Mucosa of rectum (tissue), 2 donors: ENCODE measurements around the gene PAX3.

ENCODE experiments used
- H3K27ac ChIP-seq, 2 donors: one replicate each; pipeline ENCODE4 v1.7.0; 2013; ENCODE audit warnings: inconsistent platforms in 2 of 2, low read depth in 2 of 2, low read length in 2 of 2
- H3K27me3 ChIP-seq, 2 donors: one replicate each; pipeline ENCODE4 v1.7.0; 2013; ENCODE audit warnings: low read length in 2 of 2; ENCODE audit not compliant: control insufficient read depth in 2 of 2, insufficient read depth in 2 of 2
- H3K36me3 ChIP-seq, 2 donors: one replicate each; pipeline ENCODE4 v1.7.0; 2013; ENCODE audit warnings: low read length in 2 of 2; ENCODE audit not compliant: control insufficient read depth in 2 of 2, insufficient read depth in 2 of 2
- H3K4me1 ChIP-seq, 2 donors: one replicate each; pipeline ENCODE4 v1.7.0; 2013; ENCODE audit warnings: low read length in 2 of 2, mild to moderate bottlenecking in 1 of 2; ENCODE audit not compliant: control insufficient read depth in 2 of 2, insufficient read depth in 2 of 2
- H3K4me3 ChIP-seq, 2 donors: one replicate each; pipeline ENCODE4 v1.7.0; 2013; ENCODE audit warnings: low read length in 2 of 2
- H3K9ac ChIP-seq, 2 donors: one replicate each; pipeline ENCODE4 v1.7.0; 2013; ENCODE audit warnings: low read length in 2 of 2, low read depth in 1 of 2, mild to moderate bottlenecking in 1 of 2
- H3K9me3 ChIP-seq, 2 donors: one replicate each; pipeline ENCODE4 v1.7.0; 2013; ENCODE audit warnings: low read length in 2 of 2; ENCODE audit not compliant: control insufficient read depth in 2 of 2
- donor health status: healthy.
- donor health status: Normal muscosa, but diverticular disease.

PAX3 gene

DNA sequence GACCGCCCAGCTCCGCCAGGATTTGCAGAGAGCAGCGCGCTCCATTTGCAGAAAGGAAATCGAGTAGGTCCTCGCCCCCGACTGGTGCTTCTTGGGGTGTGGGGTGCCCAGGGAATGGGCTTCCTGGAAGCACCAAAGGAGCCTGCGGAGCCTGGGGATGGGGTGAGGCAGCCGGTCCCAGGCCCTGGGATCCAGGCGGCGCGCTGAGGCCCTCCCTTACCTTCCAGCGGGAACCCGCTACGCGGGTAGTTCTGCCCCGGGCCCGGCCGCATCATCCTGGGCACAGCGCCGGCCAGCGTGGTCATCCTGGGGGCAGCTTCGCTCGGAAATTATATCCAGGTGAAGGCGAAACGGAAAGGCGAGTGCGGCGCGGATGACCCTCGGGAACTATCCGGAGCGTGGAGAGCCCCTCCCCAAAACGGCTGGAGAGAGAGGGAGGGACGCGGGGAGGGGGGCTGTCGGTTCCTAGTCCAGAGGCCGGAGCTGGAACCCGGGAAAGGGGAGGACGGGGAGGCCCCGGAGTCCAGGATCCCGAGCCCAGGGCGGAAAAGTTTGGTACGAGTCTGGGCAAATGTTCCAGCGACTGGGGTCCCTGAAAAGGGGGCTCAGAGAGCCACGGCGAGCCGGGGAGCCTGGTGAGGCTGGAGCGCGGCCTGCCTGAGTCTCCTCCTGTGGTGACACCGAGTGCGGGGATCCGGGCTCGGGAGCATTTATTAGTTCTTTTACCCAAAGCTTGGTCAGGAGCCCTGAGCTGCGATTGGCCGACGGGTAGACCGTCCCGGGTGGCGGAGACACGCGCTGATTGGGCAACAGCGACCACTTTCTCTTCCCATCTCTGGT lies at the start of gene PAX3:
Gene PAX3 (minus strand): TSS at position 688 of the 840 bp plus-strand sequence. CDS start 383 bp downstream, at position 305.
- Histone ChIP-seq H3K36me3 (no peaks in the 10 kb centered on the region), H3K4me3 (peak within 1 kb of the TSS; percentile 7 to 11), H3K9ac (no peak within 1 kb of the TSS), H3K27ac (no peak within 1 kb of the TSS), H3K9me3 (no peaks in the 10 kb centered on the region), H3K4me1 (peaks cover 0 to 7% of the 10 kb centered on the region in 2 donors), H3K27me3 (peaks cover 81 to 95% of the 10 kb centered on the region in 2 donors)

DNA sequence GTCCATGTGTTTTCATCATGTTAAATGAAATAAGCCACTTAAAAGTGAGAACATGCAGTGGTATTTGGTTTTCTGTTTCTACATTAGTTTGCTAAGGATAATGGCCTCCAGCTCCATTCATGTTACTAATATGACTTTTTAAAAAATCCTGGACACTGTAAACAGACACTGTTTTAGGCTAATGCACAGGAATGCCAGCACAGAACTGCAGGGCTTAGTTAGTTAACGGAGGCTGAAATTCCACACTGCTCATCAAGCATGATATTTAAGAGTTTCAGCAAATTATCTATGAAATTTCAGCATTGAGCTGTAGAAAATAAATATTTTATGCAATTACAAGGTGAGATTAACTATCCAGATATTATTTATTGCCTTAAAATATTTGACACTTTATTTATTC lies 42.5 kb upstream of the PAX3 start:
- H3K27me3 ChIP-seq = no peaks in the 10 kb centered on the region
- no peak overlapping the region for H3K9ac ChIP-seq
- no peak overlapping the region for H3K27ac ChIP-seq
- no peaks in the 10 kb centered on the region for H3K36me3 ChIP-seq
- no peak overlapping the region for H3K4me3 ChIP-seq
- no peaks in the 10 kb centered on the region for H3K4me1 ChIP-seq
- H3K9me3 ChIP-seq = no peaks in the 10 kb centered on the region

DNA sequence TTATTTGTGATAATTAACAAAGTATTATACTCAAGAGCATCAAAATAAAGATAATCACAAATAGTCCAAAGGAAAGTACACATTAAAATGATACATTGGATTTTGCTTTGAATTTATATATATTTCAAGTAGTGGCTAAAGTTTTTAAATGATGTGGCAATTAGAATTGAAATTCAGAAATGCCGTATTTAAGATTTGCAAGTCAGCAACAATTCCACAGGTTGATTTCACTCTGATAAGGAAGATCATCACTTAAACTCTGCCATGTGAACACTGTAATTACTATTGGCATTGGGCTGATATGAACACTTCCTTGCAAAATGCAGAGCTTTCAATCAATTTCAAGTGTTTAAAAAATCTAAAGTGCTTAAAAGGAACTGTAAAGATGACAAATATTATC lies 39.6 kb upstream of the PAX3 start:
- H3K9me3 ChIP-seq = no peaks in the 10 kb centered on the region
- H3K27me3 ChIP-seq = no peaks in the 10 kb centered on the region
- H3K36me3 ChIP-seq = no peaks in the 10 kb centered on the region
- H3K4me1 ChIP-seq = no peaks in the 10 kb centered on the region
- no peak overlapping the region for H3K4me3 ChIP-seq
- H3K27ac ChIP-seq = no peak overlapping the region
- no peak overlapping the region for H3K9ac ChIP-seq

DNA sequence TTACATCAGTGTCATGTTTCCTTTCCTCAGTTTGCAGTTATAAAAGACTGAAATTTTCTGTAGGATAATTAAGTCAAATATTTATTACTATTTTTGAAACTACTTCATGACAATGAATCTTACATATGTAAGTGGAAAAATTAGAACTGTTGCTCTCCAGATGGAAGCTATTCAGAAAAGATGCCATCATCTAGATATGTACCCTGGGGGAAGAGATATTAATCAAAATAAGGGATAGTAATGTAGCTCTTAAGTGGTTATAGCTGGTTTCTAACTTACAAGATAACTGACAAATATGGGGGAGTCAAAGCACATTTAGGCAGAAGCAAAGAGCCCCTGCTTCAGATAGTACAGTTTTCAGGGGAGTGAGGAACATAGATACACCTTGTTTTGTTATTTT lies 38.1 kb upstream of the PAX3 start:
- no peaks in the 10 kb centered on the region for H3K36me3 ChIP-seq
- no peaks in the 10 kb centered on the region for H3K4me1 ChIP-seq
- H3K27ac ChIP-seq = no peak overlapping the region
- no peak overlapping the region for H3K9ac ChIP-seq
- H3K4me3 ChIP-seq = no peak overlapping the region
- H3K9me3 ChIP-seq = no peaks in the 10 kb centered on the region
- H3K27me3 ChIP-seq = no peaks in the 10 kb centered on the region

DNA sequence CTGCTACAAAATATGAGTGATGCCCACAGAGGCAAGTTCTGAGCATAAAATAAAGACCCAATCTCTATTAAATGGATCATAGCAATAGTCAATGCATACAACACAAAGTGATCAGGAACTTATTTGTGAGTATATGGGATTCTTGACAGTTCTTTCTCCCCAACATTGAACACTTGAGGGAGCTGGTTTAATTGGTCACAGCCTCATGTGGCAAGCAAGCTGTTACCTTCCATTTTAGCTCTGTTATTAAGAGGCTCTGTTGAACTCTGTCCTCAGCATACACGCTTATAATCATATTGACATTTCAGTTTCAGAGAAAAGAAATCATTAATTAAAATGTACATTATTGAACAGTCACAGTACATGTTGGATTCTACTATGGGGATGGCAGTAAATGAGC lies 37.6 kb upstream of the PAX3 start:
- Histone ChIP-seq H3K27ac (no peak overlapping the region), H3K9me3 (no peaks in the 10 kb centered on the region), H3K4me1 (no peaks in the 10 kb centered on the region), H3K36me3 (no peaks in the 10 kb centered on the region), H3K27me3 (no peaks in the 10 kb centered on the region), H3K4me3 (no peak overlapping the region), H3K9ac (no peak overlapping the region)

DNA sequence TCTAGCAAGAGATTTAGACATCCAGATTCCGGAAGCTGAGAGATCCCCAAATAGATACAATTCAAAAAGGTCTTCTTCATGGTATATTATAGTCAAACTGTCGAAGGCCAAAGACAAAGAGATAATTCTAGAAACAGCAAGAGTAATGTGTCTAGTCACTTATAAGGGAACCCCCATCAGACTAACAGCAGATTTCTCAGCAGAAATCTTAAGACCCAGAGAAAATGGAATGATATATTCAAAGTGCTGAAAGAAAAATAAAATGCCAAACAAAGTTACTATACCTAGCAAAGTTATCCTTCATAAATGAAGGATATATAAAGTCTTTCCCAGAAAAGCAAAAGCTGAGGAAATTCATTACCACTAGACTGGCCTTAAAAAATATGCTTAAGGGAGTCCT lies 36.1 kb upstream of the PAX3 start:
- H3K4me3 ChIP-seq = no peak overlapping the region
- H3K4me1 ChIP-seq = no peaks in the 10 kb centered on the region
- H3K9me3 ChIP-seq = no peaks in the 10 kb centered on the region
- H3K27me3 ChIP-seq = no peaks in the 10 kb centered on the region
- H3K36me3 ChIP-seq = no peaks in the 10 kb centered on the region
- H3K9ac ChIP-seq = no peak overlapping the region
- no peak overlapping the region for H3K27ac ChIP-seq

DNA sequence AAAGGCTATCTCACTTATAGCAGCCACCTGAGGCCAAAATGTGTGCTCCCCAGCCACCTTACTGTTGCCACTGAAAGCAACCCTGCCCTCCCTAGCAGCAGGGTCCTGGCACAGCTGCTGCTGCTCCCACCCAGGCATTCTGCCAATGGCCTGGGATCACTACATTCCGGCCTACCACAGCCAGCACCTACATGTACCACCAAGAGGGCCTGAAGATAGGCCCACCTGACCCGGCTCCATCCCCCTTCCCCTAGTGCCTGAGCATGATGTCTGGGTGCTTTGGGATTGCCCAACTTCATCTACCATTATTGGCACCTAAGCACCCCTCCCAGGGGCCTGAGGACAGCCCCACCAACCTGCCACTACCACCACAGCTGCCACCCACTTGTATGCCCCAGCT lies 34.6 kb upstream of the PAX3 start:
- Histone ChIP-seq H3K27me3 (no peaks in the 10 kb centered on the region), H3K9ac (no peak overlapping the region), H3K9me3 (no peaks in the 10 kb centered on the region), H3K4me1 (no peaks in the 10 kb centered on the region), H3K36me3 (no peaks in the 10 kb centered on the region), H3K27ac (no peak overlapping the region), H3K4me3 (no peak overlapping the region)

DNA sequence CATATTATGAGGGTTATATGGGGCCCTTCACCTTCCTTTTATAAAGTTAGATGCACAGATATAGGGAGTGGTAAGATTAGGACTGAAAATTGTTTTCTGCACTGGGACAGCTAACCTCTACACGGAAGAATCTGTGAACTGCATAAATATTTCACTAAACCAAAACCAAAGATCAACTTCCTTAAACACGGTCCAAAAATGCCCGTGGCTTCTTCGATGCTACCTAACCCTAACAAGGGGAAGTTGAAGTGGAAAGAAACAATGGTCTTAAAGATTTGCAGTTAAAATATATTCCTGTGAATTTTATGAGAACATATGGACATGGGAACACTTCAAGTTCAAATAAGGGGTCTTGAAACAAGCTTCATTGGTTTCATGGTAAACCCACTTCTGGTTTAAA lies 33.3 kb upstream of the PAX3 start:
- Histone ChIP-seq H3K4me3 (no peak overlapping the region), H3K36me3 (no peaks in the 10 kb centered on the region), H3K4me1 (no peaks in the 10 kb centered on the region), H3K27ac (no peak overlapping the region), H3K27me3 (no peaks in the 10 kb centered on the region), H3K9me3 (no peaks in the 10 kb centered on the region), H3K9ac (no peak overlapping the region)

DNA sequence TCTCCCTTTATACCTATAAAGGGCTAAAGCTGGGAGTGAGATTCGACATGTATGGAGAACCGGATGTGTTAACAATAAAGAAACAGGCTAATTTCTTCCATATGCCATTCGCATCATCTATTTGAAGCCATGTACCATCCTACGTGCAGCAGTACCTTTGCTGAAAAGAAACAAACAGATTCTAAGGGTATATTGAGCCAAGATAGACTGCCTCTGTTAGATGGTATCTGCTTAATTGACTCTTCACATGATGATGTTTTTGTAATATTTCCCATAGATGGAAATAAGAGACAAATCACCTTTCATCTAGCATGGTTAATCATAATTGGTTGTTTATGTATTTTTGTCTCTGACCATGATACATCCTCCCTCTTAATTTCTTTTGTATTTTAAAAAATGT lies 32.1 kb upstream of the PAX3 start:
- no peak overlapping the region for H3K27ac ChIP-seq
- no peaks in the 10 kb centered on the region for H3K36me3 ChIP-seq
- no peaks in the 10 kb centered on the region for H3K4me1 ChIP-seq
- no peak overlapping the region for H3K9ac ChIP-seq
- no peak overlapping the region for H3K4me3 ChIP-seq
- H3K9me3 ChIP-seq = no peaks in the 10 kb centered on the region
- no peaks in the 10 kb centered on the region for H3K27me3 ChIP-seq

DNA sequence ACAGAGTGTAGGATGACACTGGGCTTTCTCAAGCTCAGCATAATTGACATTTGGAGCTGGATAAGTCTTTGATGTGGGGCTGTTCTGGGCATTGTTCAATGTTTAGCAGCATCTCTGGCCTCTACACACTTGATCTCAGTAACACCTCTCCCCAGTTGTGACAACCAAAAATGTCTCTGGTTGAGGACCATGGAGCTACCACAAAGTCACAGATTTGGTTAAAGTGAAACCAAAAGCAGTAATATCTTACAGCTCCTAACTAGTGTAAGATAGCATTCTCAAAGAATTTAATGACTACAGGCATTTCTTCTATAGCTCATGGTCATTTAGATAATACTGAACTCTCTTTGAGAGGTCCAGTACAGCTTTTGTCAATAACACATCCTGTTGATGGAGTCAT lies 23.4 kb upstream of the PAX3 start:
- Histone ChIP-seq H3K4me3 (no peak overlapping the region), H3K27ac (no peak overlapping the region), H3K9me3 (no peaks in the 10 kb centered on the region), H3K36me3 (no peaks in the 10 kb centered on the region), H3K9ac (no peak overlapping the region), H3K27me3 (peaks cover 10 to 13% of the 10 kb centered on the region in 2 donors), H3K4me1 (peaks cover 14 to 15% of the 10 kb centered on the region in 2 donors)
